GM18868 (cell line): ENCODE measurements around the gene KDM5A.
"Not testable (repeated sequence)": the region's sequence is repeated elsewhere in the genome, so short reads cannot be mapped to it uniquely, and the experiment has no call there.

Source experiments
- ATAC-seq: cut with Tn5 transposase; IDR thresholded peaks from one replicate; pipeline ENCODE4 v1.9.1; 2021; ENCODE audit warnings: mild to moderate bottlenecking, moderate library complexity; ENCODE audit not compliant: unreplicated experiment

KDM5A gene

DNA sequence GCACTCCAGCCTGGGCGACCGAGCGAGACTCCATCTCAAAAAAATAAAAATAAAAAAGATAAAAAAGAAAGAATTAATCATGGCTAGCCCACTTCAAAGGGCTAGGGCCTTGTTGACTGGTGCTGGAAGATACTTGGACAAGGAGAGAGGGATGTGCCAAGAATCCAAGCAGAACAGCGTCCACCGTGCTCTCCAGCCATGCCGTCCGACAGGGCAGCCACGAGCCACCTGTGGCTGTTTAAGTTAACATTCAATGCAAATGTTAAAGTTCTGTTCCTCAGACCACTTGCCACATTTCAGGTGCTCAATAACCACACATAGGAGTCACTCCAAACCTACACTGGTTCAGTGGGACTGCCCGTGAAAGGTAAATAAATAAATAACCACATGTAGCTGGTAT is 147.9 kb downstream of the KDM5A start:
- no peak for ATAC-seq

DNA sequence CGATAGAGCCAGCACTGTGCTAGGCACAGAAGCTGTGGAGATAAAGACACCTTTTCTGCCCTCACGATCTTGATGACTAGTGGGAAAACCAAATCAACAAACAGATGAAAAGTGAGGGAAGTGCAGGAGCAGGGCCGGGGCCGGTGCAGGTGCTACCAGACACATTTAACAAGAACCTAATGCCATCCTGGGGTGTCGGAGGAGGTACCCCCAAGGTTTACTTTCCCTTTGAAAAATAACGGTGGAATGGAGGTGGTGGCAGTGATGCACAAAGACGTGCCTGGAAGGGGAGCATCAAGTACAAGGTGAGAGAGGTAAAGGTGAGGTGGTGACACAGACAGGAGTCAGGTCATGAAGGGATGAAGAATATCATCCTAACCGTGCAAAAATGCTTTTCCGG is 148.6 kb downstream of the KDM5A start:
- no peak for ATAC-seq

DNA sequence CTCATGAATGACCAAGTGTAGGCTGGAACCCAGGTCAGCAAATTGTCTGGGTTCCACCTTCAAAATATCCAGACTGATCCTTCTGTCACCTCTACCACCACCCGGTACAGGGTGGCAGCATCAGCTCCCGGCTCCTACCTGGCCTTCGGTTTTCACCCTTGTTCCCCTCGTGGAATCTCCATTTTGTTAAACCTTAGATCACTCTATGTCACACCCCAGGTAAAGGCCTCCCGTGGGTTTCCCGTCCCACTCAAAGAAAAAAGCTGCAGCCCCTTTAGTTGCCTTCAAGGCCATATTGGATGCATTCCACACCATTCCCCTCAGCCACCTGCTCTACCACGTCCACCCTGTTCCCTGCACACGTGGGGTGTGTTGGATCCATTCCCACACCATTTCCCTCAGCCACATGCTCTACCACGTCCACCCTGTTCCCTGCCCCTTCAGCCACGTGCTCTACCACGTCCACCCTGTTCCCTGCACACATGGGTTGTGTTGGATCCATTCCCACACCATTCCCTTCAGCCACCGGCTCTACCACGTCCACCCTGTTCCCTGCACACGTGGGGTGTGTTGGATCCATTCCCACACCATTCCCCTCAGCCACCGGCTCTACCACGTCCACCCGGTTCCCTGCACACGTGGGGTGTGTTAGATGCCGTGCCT is 150.3 kb downstream of the KDM5A start:
- no peak for ATAC-seq

DNA sequence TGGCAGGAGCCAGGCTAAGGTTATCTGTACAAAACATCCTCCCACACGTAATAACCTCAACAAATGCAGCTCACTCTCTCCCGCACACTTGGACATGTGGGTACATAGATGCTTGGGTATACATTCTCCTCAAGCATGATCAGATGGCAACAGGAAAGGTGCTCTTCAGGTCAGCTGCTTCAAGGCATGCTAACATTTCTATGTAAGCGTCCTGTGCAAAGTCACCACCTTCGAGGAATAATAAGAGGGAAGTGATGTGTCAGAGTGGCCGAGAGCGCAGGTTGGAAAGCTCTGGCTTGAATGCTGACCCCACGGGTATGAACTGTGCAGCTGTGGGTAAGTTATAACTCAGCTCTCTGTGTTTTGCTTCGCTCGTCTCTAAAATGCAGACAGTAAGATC is 151.0 kb downstream of the KDM5A start:
- no peak for ATAC-seq

DNA sequence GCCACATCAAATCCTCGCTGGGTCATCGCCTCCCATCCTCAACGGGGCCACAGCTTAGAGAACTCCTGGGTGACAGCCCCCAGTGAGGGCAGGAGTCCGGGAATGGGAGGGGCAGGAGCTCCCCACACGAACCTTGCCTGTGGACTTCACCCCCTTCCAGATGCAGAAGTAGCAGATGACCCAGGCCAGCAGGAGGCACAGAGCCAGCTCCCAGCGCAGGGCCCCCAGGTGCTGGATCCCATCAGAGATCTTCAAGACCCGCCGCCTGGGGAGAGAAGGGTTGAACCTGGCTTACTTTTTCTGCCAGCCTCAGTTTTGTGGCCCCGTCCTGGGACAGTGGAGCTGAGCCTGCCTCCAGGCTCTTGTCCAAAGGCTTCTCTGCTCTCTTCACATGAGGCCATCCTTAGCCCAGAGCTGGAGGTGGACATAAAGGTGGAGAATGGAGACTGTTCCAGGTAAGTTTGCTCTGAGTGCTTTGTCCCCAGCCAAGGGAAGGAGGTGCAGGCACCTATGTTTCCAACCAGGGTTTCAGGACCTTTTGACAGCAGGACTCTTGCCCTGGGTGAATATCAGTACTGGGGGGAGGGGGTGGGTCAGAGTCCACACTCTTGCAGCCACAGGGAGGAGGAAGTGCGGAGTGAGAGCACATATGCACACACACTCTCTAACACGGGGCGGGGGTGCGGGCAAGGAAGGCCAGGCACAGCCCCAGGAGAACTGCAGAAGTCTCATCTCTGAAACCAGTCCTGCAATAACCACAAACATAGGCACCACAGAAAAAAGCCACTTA is 151.9 kb downstream of the KDM5A start:
- ATAC-seq = no peak

DNA sequence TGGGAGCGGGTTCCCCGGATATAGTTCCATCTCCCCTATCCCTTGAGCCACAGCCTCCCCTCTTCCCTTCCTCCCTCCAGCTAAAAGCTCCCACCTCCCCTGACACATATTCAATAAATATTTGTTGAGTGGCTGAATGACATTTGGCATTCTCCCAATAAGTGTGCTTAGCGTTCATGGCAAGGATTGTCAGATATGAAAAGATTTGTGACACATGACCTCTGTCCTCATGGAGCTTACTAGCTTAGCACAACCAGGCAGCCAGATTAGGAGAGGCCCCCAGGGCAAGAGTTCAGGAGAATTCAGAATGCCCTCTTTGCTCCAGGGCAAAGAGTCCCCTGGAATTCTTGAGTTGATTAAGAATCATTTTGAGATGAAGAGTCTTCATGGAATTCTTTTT is 152.7 kb downstream of the KDM5A start:
- ATAC-seq = no peak

DNA sequence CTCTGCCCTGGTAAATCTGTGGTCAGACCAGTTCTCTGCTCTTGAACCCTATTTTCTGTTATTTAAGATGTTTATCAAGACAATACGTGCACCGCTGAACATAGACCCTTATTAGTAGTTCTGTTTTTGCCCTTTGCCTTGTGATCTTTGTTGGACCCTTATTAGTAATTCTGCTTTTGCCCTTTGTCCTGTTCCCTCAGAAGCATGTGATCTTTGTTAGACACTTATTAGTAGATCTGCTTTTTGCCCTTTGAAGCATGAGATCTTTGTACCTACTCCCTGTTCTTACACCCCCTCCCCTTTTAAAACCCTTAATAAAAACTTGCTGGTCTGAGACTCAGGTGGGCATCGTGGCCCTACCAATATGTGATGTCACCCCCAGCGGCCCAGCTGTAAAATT is 153.2 kb downstream of the KDM5A start:
- ATAC-seq = not testable (repeated sequence)

DNA sequence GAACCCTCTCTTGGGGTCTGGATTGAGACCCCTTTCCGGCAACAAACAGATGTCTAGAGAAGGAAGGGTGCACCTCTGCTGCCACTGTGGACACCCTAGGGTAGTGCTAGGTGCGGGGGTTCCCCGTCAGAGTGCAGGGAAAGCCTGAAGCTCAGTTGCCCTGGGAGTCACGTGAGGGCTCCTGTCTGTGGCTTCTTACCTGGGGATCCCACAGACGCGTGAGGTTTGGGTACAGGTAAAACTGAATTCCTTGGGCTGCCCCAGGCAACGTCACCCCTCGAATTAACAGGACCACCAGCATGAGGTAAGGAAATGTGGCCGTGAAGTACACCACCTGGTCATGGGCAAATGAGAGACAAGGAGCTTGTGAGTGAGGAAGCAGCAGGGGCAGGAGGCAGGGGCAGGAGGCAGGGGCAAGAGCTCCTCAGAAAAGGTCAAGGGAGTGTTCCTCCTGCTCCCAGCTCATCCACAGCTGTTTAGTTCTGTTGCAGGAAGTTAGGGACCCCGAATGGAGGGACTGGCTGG is 154.2 kb downstream of the KDM5A start:
- no peak for ATAC-seq

DNA sequence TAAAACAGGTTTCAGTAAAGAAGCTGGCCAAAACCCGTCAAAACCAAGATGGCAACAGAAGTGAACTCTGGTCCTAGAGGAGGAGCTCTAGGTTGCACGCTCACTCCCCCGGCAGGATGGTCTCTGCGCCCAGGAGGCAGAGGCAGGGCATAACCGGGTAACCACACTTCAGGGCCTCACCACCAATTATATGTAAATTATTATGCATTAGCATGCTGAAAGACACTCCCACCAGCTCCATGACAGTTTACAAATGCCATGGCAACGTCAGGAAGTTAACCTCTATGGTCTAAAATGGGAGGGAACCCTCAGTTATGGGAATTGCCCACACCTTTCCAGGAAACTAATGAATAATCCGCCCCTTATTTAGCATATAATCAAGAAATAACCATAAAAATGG is 155.1 kb downstream of the KDM5A start:
- no peak for ATAC-seq

DNA sequence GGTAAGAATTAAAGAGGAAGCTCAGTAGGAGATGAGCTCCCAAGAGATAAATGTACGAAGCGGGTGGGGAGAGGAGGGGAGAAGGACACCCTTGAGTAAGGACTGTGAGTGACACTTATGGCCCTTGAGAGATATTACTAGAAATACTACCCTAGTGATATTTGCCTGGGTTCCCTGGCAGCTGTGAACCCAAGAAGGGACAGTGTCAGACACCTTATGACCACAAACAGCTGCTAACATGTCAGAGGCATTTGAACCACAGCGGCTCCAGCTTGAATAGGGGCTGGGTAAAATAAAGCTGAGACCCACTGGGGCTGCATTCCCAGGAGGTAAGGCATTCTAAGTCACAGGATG is 155.5 kb downstream of the KDM5A start:
- no peak for ATAC-seq

DNA sequence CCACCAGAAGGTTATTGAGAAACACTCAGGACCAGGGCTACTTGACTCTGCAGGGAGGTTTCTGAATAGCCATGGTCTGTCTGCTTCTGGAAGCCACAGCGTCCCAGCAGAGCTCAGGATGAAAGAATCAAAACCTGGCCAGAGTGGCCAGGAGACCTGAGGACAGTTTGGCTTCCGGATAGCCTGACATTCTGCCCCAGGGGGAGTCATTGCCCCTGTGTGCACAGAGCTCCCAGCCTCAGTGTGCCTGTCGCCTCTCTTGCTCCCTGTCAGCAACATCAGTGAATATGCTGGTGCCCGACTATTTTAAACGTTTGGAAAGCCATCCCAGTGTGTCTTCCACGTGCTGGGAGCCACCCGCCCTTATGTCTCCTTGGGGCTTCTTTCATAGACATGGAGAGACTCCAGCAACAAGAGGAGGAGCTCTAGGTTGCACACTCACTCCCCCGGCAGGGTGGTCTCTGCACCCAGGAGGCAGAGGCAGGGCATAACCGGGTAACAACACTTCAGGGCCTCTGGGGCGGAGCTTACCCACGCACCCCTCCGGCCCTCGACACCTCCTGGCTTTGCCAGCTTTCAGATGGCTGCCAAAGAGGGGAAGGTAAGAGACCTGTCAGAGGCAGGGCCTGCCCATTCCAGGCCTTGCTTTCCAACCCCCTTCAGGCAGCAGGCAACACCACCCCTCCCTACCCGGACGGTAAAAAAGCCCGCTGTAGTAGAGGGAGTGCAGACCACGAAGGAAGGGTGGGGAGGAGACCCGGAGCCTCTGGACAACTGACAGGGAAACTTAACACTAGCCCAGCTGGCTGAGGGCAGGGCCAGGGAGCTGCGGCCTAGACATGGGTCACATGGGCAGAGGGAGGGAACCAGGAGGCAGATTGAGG is 156.1 kb downstream of the KDM5A start:
- no peak for ATAC-seq

DNA sequence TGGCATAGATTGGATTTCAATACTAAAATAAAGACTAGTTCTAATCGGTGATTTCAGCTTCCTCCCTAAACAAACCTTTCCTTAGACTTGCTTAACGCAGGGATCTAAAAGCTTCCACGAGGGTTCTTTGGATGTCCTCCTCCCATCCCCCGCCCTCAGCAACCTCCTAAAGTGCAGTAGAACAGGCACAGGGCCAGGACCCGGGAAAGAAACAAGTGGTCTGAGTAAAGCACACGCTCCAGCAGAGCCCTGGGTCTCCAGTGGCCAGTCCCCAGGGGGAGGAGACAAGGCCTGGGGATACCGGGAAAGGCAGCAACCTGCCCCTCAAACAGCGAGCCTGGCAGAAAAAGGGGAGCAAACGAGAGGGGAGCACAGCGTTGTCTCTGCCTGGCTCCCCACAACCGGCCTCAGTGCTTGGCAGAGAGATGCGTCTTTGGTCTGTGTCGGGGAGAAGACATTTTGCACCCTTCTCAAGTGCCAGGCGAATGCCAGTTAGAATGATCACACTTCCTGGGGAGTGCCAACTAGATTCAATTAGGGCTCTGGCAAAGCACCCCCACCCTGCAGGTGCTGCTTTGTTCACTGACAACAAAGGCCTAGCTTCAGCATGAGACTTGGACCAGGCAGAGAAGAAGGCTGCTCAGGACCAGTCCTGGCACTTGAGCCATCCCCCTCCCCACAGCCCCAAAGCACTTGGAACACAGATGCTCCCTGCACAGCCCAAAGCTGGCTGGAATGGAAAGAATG is 158.0 kb downstream of the KDM5A start:
- ATAC-seq = no peak
